GM21526 (cell line): ENCODE measurements around the gene ALDH1L2.
A peak's percentile ranks its signal among the peaks of the same experiment; 100 is the strongest.
"Not testable (repeated sequence)": the region's sequence is repeated elsewhere in the genome, so short reads cannot be mapped to it uniquely, and the experiment has no call there.

ENCODE experiments used
- ATAC-seq: cut with Tn5 transposase; IDR thresholded peaks from one replicate; pipeline ENCODE4 v1.9.1; 2021; ENCODE audit warnings: moderate library complexity; ENCODE audit not compliant: unreplicated experiment, low FRiP score

The ALDH1L2 gene

DNA sequence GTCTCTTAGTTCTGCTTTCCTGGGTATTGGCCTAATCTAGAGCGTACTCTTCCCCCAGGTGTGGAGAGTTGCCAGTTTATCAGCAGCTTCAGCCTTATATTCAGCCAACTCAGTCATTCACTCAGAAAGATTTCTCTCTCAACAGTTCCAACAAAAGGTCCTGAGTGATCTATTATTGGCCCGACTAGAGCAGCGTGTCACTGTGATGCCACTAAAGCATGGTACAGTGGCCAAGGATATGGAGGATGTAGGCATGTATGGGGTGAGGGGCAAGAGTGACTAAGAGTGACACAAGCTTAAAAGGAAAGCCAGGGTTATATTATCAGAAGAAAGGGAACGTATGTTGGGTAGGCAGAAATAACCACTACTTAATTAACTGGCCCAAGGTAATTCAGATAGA lies 93.3 kb downstream of the ALDH1L2 start:
- ATAC-seq = no peak

GRCh38 chr12:104986022-104986941 lies 98.0 kb downstream of the ALDH1L2 start, which contains the start of gene NOPCHAP1:
TSS of gene NOPCHAP1 (plus strand) at chr12:104986316. CDS start at chr12:104986353, 37 bp downstream.
- ATAC-seq = peak; percentile 88

DNA sequence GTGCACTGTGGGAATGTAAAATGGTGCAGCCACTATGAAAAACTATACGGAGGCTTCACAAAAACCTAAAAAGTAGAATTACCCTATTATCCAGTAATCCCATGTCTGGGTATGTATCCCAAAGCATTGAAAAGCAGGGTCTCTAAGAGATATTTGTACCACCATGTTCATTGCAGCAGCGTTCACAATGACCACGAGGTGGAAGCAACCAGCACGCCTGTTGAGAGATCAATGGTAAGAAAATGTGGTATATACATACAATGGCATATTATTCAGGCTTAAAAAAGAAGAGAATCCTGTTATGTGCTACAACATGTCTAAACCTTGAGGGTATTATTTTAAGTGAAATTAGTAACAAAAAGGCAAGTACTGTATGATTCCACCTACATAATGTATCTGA lies 99.1 kb downstream of the ALDH1L2 start:
- ATAC-seq = no peak

DNA sequence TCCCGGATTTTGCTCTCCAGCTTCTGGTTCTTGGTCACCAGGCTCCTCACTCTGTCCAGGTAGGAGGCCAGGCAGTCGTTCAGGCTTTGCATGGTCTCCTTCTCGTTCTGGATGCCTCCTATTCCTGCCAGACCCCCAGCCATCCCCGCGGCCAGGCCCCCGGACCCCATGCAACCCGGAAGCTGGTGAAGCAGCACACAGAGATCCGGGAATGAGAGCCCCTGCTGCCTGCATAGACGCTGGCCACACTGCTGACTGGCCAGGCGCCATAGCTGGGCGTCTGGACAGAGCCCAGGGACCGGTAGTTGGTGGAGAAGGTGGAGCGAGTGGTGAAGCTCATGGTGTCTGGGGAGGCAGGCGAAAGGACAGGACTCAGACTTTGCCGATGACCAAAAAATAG lies 106.6 kb downstream of the ALDH1L2 start:
- not testable (repeated sequence) for ATAC-seq

- ATAC-seq = no peak
Measured at GRCh38 chr12:104976703-104977102, 107.6 kb downstream of the ALDH1L2 start.

DNA sequence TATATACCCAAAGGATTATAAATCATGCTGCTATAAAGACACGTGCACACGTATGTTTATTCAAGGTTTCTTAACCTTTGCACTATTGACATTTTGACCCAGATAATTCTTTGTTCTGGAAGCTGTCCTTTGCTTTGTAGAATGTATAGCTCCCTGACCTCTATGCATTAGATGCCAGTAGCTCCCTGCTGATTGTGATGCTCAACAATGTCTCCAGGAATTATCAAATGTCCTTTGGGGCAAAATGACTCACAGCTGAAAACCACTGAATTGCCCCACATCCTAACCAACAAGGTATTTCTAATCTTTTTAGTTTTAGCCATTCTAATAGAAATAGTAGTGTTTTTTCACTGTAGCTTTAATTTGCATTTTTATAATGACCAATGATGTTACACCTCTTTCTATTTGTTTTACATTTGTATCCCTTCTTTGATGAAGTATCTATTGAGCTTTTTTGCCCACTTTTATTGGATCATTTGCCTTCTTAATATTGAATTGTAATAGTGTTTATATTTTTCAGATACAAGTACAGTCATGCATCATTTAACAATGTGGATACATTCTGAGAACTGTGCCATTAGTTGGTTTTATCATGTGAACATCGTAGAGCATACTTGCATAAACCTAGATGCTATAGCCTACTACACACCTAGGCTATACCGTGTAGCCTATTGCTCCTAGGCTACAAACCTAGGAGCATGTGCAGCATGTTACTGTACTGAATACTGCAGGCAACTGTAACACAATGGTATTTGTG lies 108.5 kb downstream of the ALDH1L2 start:
- ATAC-seq = no peak

GRCh38 chr12:104974626-104975290 lies 109.5 kb downstream of the ALDH1L2 start:
- ATAC-seq = peak; percentile 98

- no peak for ATAC-seq
Measured at GRCh38 chr12:104973250-104973649, 111.0 kb downstream of the ALDH1L2 start.

GRCh38 chr12:104971306-104971705 lies 113.0 kb downstream of the ALDH1L2 start:
- no peak for ATAC-seq
